Activated T-cell treated with anti-CD3 and anti-CD28 coated beads, Interleukin-2, amount 50 U/mL, for 4 hours (primary cell): Measurements from ENCODE around the gene DLG2. TPM values are rescaled to one million over a fixed set of nuclear protein-coding genes. Genes with fewer than 3 reads are reported as not detected.

ENCODE experiments used
- ATAC-seq, 2 donors: fragments of 200-7000 bp; cut with Tn5 transposase; one replicate each; pipeline ENCODE4 v1.10.0; 2021
- DNase-seq: peaks from one replicate; pipeline ENCODE4 v3.0.0-alpha.2; 2020
- H3K27me3 Mint-ChIP-seq: one replicate; pipeline ENCODE4 v1.8.0; 2021; ENCODE audit warnings: low read depth, mixed read lengths
- H3K36me3 Mint-ChIP-seq: one replicate; pipeline ENCODE4 v1.8.0; 2022; ENCODE audit warnings: mixed read lengths; ENCODE audit not compliant: insufficient read depth
- H3K4me1 Mint-ChIP-seq: one replicate; pipeline ENCODE4 v1.8.0; 2021; ENCODE audit warnings: low read depth, mixed read lengths
- H3K4me3 Mint-ChIP-seq: one replicate; pipeline ENCODE4 v1.8.0; 2021; ENCODE audit warnings: mild to moderate bottlenecking, moderate library complexity, mixed read lengths
- H3K9me3 Mint-ChIP-seq: one replicate; pipeline ENCODE4 v1.8.0; 2021; ENCODE audit warnings: mixed read lengths
- total RNA-seq, 3 donors: library from RNA; stranded (reverse); gene quantifications; one replicate each; pipeline ENCODE4 v1.2.1, GENCODE V29; 2021

Gene DLG2
- total RNA-seq, 3 donors from 2014 or later: 0.54 to 1.3 (median 0.58) TPM

GRCh38 chr11:84437071-84437980 lies 1189.8 kb downstream of the DLG2 start:
- H3K4me3 Mint-ChIP-seq: no peak overlapping the region

GRCh38 chr11:84430661-84431060 lies 1196.5 kb downstream of the DLG2 start:
- no peak for DNase-seq
- Mint-ChIP-seq H3K9me3 (peaks cover 13% of the 10 kb centered on the region), H3K27me3 (no peaks in the 10 kb centered on the region), H3K4me3 (no peak overlapping the region), H3K36me3 (no peaks in the 10 kb centered on the region), H3K4me1 (no peaks in the 10 kb centered on the region)
- ATAC-seq: no peak

More at GRCh38 chr11:84437071-84437980, 1189.8 kb downstream of the DLG2 start:
- H3K9me3 Mint-ChIP-seq: peaks cover 4% of the 10 kb centered on the region
- no peaks in the 10 kb centered on the region for H3K4me1 Mint-ChIP-seq
- H3K36me3 Mint-ChIP-seq: no peaks in the 10 kb centered on the region
- ATAC-seq (no peak), DNase-seq (no peak)
- H3K27me3 Mint-ChIP-seq: no peaks in the 10 kb centered on the region

DNA sequence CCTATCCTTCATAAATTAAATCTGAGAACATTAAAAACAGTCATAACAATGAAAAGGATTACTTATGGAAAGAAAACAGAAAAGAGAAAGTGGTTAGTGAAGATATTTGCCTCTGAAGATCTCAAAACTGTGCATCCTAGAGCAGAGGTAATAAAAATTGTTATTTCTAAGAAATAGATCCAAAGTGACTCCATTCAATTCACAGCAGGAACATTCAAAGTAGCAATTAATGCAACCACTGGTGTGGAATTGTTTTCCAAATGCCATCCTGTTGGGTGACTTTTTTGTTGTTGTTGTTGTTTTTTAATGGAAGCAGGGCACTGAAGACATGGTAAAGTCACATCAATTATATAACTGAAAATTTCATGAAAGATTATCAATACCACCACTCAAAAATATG lies 1201.5 kb downstream of the DLG2 start:
- ATAC-seq: no peak
- no peaks in the 10 kb centered on the region for H3K36me3 Mint-ChIP-seq
- no peaks in the 10 kb centered on the region for H3K4me1 Mint-ChIP-seq
- H3K4me3 Mint-ChIP-seq: no peak overlapping the region
- H3K9me3 Mint-ChIP-seq: peaks cover 20% of the 10 kb centered on the region
- no peaks in the 10 kb centered on the region for H3K27me3 Mint-ChIP-seq
- no peak for DNase-seq

GRCh38 chr11:84420271-84420670 lies 1206.9 kb downstream of the DLG2 start:
- Mint-ChIP-seq H3K27me3 (no peaks in the 10 kb centered on the region), H3K4me3 (no peak overlapping the region), H3K9me3 (peaks cover 21% of the 10 kb centered on the region), H3K4me1 (no peaks in the 10 kb centered on the region), H3K36me3 (no peaks in the 10 kb centered on the region)
- DNase-seq (no peak), ATAC-seq (no peak)

- DNase-seq (no peak), ATAC-seq (no peak)
- Mint-ChIP-seq H3K4me3 (no peak overlapping the region), H3K36me3 (no peaks in the 10 kb centered on the region), H3K9me3 (peaks cover 18% of the 10 kb centered on the region), H3K4me1 (no peaks in the 10 kb centered on the region), H3K27me3 (no peaks in the 10 kb centered on the region)
Observed at GRCh38 chr11:84419616-84420015, 1207.5 kb downstream of the DLG2 start.

- H3K4me3 Mint-ChIP-seq: no peak overlapping the region
- no peaks in the 10 kb centered on the region for H3K27me3 Mint-ChIP-seq
- DNase-seq (no peak), ATAC-seq (no peak)
- no peaks in the 10 kb centered on the region for H3K4me1 Mint-ChIP-seq
- peaks cover 13% of the 10 kb centered on the region for H3K9me3 Mint-ChIP-seq
- H3K36me3 Mint-ChIP-seq: no peaks in the 10 kb centered on the region
Observed at GRCh38 chr11:84414920-84415319, 1212.2 kb downstream of the DLG2 start.

GRCh38 chr11:84413549-84413948 lies 1213.6 kb downstream of the DLG2 start:
- DNase-seq: no peak
- ATAC-seq: no peak
- peaks cover 13% of the 10 kb centered on the region for H3K9me3 Mint-ChIP-seq
- H3K4me3 Mint-ChIP-seq: no peak overlapping the region
- no peaks in the 10 kb centered on the region for H3K4me1 Mint-ChIP-seq
- no peaks in the 10 kb centered on the region for H3K27me3 Mint-ChIP-seq
- no peaks in the 10 kb centered on the region for H3K36me3 Mint-ChIP-seq

DNA sequence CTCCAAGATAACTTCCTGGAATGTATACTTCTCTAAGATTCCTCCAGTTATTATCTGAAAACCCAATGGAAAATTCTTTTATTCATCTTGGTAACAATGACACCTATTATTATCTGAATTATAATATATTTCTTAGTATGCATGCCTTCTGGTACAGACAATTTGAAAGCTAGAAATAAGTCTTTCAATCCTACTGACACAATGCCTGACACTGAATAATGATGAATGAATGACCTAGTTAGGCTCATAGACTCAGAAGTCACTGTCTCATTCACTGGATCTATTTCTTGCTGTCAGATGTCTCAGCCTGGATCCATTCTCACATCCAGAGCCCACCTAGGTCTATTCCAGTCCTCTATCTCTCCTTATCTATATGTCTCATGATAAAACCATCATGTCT lies 1214.3 kb downstream of the DLG2 start:
- ATAC-seq (no peak), DNase-seq (no peak)
- H3K9me3 Mint-ChIP-seq: peaks cover 13% of the 10 kb centered on the region
- no peaks in the 10 kb centered on the region for H3K4me1 Mint-ChIP-seq
- H3K4me3 Mint-ChIP-seq: no peak overlapping the region
- no peaks in the 10 kb centered on the region for H3K36me3 Mint-ChIP-seq
- no peaks in the 10 kb centered on the region for H3K27me3 Mint-ChIP-seq

DNA sequence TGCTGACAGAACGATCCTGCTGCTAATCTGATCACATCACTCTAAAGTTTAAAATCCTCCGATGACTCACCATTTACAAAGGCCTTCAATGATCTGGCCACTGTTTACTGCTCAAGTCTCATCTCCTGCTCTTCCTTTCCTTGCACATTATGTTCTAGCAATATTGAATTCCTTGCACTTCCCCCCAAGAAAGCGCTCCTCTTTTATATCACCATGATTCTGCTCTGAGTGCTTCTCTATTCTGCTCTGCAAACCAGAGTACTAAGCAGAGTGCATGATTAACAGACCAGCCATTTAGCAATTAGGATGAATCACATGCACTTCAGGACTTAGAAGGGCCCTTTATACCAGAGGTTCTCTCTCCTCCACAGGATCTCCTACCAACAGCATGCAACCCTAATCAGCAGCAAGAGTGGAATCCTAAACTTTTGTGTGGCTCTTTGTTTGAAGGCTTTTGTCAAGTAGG lies 1218.2 kb downstream of the DLG2 start:
- DNase-seq (no peak), ATAC-seq (no peak)
- Mint-ChIP-seq H3K4me1 (no peaks in the 10 kb centered on the region), H3K36me3 (no peaks in the 10 kb centered on the region), H3K4me3 (no peak overlapping the region), H3K9me3 (peaks cover 15% of the 10 kb centered on the region), H3K27me3 (no peaks in the 10 kb centered on the region)

DNA sequence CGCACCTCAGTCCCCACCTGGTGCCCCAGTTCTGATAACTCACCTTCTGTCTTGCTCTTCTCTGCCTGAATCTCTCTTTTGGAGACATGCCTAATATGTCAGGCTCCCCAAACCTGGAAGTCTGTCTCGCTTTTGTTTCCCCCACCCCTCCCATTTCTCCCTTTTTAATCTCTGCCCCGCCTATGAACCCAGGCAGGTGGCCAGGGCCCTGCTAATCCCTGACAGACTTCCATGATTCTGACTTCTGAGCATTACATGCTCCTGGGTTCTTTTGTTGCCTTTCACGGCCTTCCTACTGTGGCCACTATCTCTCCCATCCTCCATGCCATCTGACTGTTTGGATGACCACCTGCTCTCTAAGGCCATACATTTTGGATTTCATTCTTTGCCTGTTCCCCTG lies 1220.1 kb downstream of the DLG2 start:
- no peak overlapping the region for H3K4me3 Mint-ChIP-seq
- DNase-seq: no peak
- no peaks in the 10 kb centered on the region for H3K27me3 Mint-ChIP-seq
- H3K9me3 Mint-ChIP-seq: peaks cover 19% of the 10 kb centered on the region
- H3K4me1 Mint-ChIP-seq: no peaks in the 10 kb centered on the region
- H3K36me3 Mint-ChIP-seq: no peaks in the 10 kb centered on the region
- no peak for ATAC-seq

GRCh38 chr11:84398017-84398626 lies 1229.0 kb downstream of the DLG2 start:
- no peak overlapping the region for H3K4me3 Mint-ChIP-seq
- no peaks in the 10 kb centered on the region for H3K36me3 Mint-ChIP-seq
- H3K4me1 Mint-ChIP-seq: no peaks in the 10 kb centered on the region
- no peaks in the 10 kb centered on the region for H3K27me3 Mint-ChIP-seq
- peaks cover 8% of the 10 kb centered on the region for H3K9me3 Mint-ChIP-seq
- DNase-seq (no peak), ATAC-seq (no peak)

DNA sequence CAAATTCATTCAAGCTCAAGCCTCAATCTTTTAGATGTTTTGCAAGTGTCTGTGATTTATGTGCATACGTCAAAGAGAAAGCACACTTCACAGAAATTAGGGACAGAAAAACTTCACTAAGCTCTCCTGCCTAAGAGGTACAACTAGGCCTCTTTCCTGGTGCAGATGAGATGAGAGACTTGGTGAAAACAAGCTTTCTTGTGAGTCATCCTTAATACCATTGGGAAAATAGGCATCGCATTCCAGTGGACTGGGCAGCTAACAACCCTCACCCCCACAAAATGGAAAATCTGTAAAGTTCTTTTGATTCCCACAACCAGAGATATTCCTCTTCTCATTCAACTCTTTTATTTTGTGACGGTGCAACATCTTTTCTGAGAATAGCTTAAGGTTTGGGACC lies 1230.6 kb downstream of the DLG2 start:
- H3K27me3 Mint-ChIP-seq: no peaks in the 10 kb centered on the region
- no peaks in the 10 kb centered on the region for H3K4me1 Mint-ChIP-seq
- DNase-seq: no peak
- no peaks in the 10 kb centered on the region for H3K36me3 Mint-ChIP-seq
- H3K4me3 Mint-ChIP-seq: no peak overlapping the region
- peaks cover 8% of the 10 kb centered on the region for H3K9me3 Mint-ChIP-seq
- no peak for ATAC-seq

DNA sequence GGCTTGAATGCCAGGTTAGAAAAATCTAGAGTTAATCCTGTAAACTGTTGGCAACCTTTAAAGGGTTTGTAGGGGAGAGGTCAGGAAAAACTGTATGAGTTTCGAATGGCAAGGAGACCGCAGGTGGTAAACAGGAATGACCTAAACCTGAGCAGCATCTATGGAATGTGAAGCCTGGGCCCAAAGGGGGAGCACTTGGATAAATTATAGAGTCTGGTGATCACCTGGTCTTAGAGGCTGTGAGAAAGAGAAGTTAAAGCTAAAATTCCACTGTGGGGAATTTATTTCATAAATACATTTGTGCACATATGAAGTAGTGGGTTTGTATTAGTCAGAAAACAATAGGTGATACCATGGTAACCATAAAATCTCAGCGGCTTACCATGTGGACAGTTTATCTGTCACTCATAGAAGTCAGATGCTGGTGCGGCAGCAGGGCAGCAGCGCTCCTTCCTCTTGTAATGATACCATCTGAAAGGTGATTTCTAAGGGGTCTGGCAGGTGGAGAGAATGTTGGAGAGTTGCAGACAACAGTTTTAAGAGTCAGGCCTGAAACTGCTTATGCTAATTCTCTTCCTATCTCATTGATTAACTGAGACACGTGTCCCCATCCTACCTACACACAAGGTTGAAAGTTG lies 1236.6 kb downstream of the DLG2 start:
- ATAC-seq: no peak
- Mint-ChIP-seq H3K36me3 (no peaks in the 10 kb centered on the region), H3K9me3 (no peaks in the 10 kb centered on the region), H3K4me3 (no peak overlapping the region), H3K27me3 (no peaks in the 10 kb centered on the region), H3K4me1 (no peaks in the 10 kb centered on the region)
- DNase-seq: no peak

DNA sequence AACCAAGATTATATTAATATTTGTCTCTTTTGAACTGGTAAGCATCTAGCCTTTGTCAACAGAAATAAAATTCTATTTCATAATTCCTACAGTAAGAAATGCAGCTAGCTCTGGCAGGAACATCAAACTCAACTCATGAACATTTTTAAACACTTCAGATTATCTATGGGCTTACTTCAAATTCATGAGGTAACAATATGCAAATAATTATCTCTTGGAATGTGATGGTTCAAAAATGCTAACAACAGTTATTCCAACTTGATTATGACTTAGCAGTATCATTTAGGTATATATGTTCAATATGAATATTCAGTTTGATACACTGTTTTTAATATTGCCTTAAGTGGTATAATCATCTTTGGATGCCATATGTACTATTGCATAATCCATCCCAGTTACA lies 1237.4 kb downstream of the DLG2 start:
- H3K27me3 Mint-ChIP-seq: no peaks in the 10 kb centered on the region
- DNase-seq: no peak
- no peaks in the 10 kb centered on the region for H3K4me1 Mint-ChIP-seq
- no peak for ATAC-seq
- H3K4me3 Mint-ChIP-seq: no peak overlapping the region
- H3K9me3 Mint-ChIP-seq: no peaks in the 10 kb centered on the region
- no peaks in the 10 kb centered on the region for H3K36me3 Mint-ChIP-seq
